Measurements from ENCODE around the gene PARVA.
"Not testable (repeated sequence)": the region's sequence is repeated elsewhere in the genome, so short reads cannot be mapped to it uniquely, and the experiment has no call there.

Gene PARVA

GRCh38 chr11:12356944-12357655, 20.3 kb upstream of the PARVA start:
- no peak for FAIRE-seq
- no peak for DNase-seq (ENCODE audit: insufficient read length, low spot score)
- TF ChIP-seq POLR2A (IDR thresholded peaks at IDR 0.05; ENCODE audit: low read depth, low read length) (no peak), POU2F2 (IDR thresholded peaks at IDR 0.05; ENCODE audit: low read depth, low read length) (no peak), POLR2AphosphoS5 (IDR thresholded peaks at IDR 0.05; ENCODE audit: low read depth, low read length) (no peak), PAX5 (IDR thresholded peaks at IDR 0.05; ENCODE audit: insufficient read depth, low read length, severe bottlenecking) (no peak), TAF1 (IDR thresholded peaks at IDR 0.05; ENCODE audit: low read depth, low read length) (no peak), SPI1 (IDR thresholded peaks at IDR 0.05; ENCODE audit: low read depth, low read length) (no peak)

- not testable (repeated sequence) for FAIRE-seq; DNase-seq (ENCODE audit: insufficient read length, low spot score)
These were observed 19.7 kb upstream of the PARVA start for GRCh38 chr11:12357697-12358096.

GRCh38 chr11:12358302-12359188, 18.8 kb upstream of the PARVA start:
- no peak for DNase-seq (ENCODE audit: insufficient read length, low spot score)
- no peak for FAIRE-seq
- no peak for TF ChIP-seq SPI1 (IDR thresholded peaks at IDR 0.05; ENCODE audit: low read depth, low read length)
- no peak for TF ChIP-seq PAX5 (IDR thresholded peaks at IDR 0.05; ENCODE audit: insufficient read depth, low read length, severe bottlenecking)
- no peak for TF ChIP-seq TAF1 (IDR thresholded peaks at IDR 0.05; ENCODE audit: low read depth, low read length)
- TF ChIP-seq POU2F2 (IDR thresholded peaks at IDR 0.05; ENCODE audit: low read depth, low read length) = no peak
- TF ChIP-seq POLR2A (IDR thresholded peaks at IDR 0.05; ENCODE audit: low read depth, low read length) = no peak
- no peak for TF ChIP-seq POLR2AphosphoS5 (IDR thresholded peaks at IDR 0.05; ENCODE audit: low read depth, low read length)

- FAIRE-seq (no peak), DNase-seq (ENCODE audit: insufficient read length, low spot score) (no peak)
- TF ChIP-seq PAX5 (IDR thresholded peaks at IDR 0.05; ENCODE audit: insufficient read depth, low read length, severe bottlenecking) (no peak), POU2F2 (IDR thresholded peaks at IDR 0.05; ENCODE audit: low read depth, low read length) (no peak), POLR2A (IDR thresholded peaks at IDR 0.05; ENCODE audit: low read depth, low read length) (no peak), POLR2AphosphoS5 (IDR thresholded peaks at IDR 0.05; ENCODE audit: low read depth, low read length) (no peak), TAF1 (IDR thresholded peaks at IDR 0.05; ENCODE audit: low read depth, low read length) (no peak), SPI1 (IDR thresholded peaks at IDR 0.05; ENCODE audit: low read depth, low read length) (no peak)
These were observed 17.6 kb upstream of the PARVA start for GRCh38 chr11:12359761-12360160.

- FAIRE-seq (no peak), DNase-seq (ENCODE audit: insufficient read length, low spot score) (no peak)
- TF ChIP-seq POLR2AphosphoS5 (IDR thresholded peaks at IDR 0.05; ENCODE audit: low read depth, low read length) (no peak), POU2F2 (IDR thresholded peaks at IDR 0.05; ENCODE audit: low read depth, low read length) (no peak), PAX5 (IDR thresholded peaks at IDR 0.05; ENCODE audit: insufficient read depth, low read length, severe bottlenecking) (no peak), SPI1 (IDR thresholded peaks at IDR 0.05; ENCODE audit: low read depth, low read length) (no peak), POLR2A (IDR thresholded peaks at IDR 0.05; ENCODE audit: low read depth, low read length) (no peak), TAF1 (IDR thresholded peaks at IDR 0.05; ENCODE audit: low read depth, low read length) (no peak)
These were observed 15.7 kb upstream of the PARVA start for GRCh38 chr11:12361682-12362081.

GRCh38 chr11:12362857-12363256, 14.5 kb upstream of the PARVA start:
- FAIRE-seq = no peak
- DNase-seq (ENCODE audit: insufficient read length, low spot score) = no peak

GRCh38 chr11:12363373-12363772, 14.0 kb upstream of the PARVA start:
- no peak for DNase-seq (ENCODE audit: insufficient read length, low spot score)
- TF ChIP-seq POU2F2 (IDR thresholded peaks at IDR 0.05; ENCODE audit: low read depth, low read length) = no peak
- no peak for TF ChIP-seq POLR2AphosphoS5 (IDR thresholded peaks at IDR 0.05; ENCODE audit: low read depth, low read length)
- no peak for TF ChIP-seq POLR2A (IDR thresholded peaks at IDR 0.05; ENCODE audit: low read depth, low read length)
- no peak for TF ChIP-seq TAF1 (IDR thresholded peaks at IDR 0.05; ENCODE audit: low read depth, low read length)
- no peak for TF ChIP-seq SPI1 (IDR thresholded peaks at IDR 0.05; ENCODE audit: low read depth, low read length)
- no peak for TF ChIP-seq PAX5 (IDR thresholded peaks at IDR 0.05; ENCODE audit: insufficient read depth, low read length, severe bottlenecking)
- no peak for FAIRE-seq

More at GRCh38 chr11:12362857-12363256, 14.5 kb upstream of the PARVA start:
- TF ChIP-seq SPI1 (IDR thresholded peaks at IDR 0.05; ENCODE audit: low read depth, low read length) (no peak), PAX5 (IDR thresholded peaks at IDR 0.05; ENCODE audit: insufficient read depth, low read length, severe bottlenecking) (no peak), TAF1 (IDR thresholded peaks at IDR 0.05; ENCODE audit: low read depth, low read length) (no peak), POLR2A (IDR thresholded peaks at IDR 0.05; ENCODE audit: low read depth, low read length) (no peak), POU2F2 (IDR thresholded peaks at IDR 0.05; ENCODE audit: low read depth, low read length) (no peak), POLR2AphosphoS5 (IDR thresholded peaks at IDR 0.05; ENCODE audit: low read depth, low read length) (no peak)

- FAIRE-seq; DNase-seq (ENCODE audit: insufficient read length, low spot score): not testable (repeated sequence)
These were observed 11.3 kb upstream of the PARVA start for GRCh38 chr11:12365965-12366575.

- DNase-seq (ENCODE audit: insufficient read length, low spot score); FAIRE-seq: not testable (repeated sequence)
These were observed 10.3 kb upstream of the PARVA start for GRCh38 chr11:12367057-12367456.

- no peak for FAIRE-seq
- no peak for DNase-seq (ENCODE audit: insufficient read length, low spot score)
- TF ChIP-seq POLR2AphosphoS5 (IDR thresholded peaks at IDR 0.05; ENCODE audit: low read depth, low read length) (no peak), POLR2A (IDR thresholded peaks at IDR 0.05; ENCODE audit: low read depth, low read length) (no peak), SPI1 (IDR thresholded peaks at IDR 0.05; ENCODE audit: low read depth, low read length) (no peak), PAX5 (IDR thresholded peaks at IDR 0.05; ENCODE audit: insufficient read depth, low read length, severe bottlenecking) (no peak), TAF1 (IDR thresholded peaks at IDR 0.05; ENCODE audit: low read depth, low read length) (no peak)
These were observed 5.3 kb upstream of the PARVA start for GRCh38 chr11:12372111-12372510.

Data from GM12891 (cell line).